Activated naive CD8-positive, alpha-beta T cell treated with anti-CD3 and anti-CD28 coated beads, Interleukin-2, amount 10 ng/mL, durations not matched to agents 7 days and 5 days (primary cell): Measurements from ENCODE around the gene SOX8. TPM values are rescaled to one million over a fixed set of nuclear protein-coding genes. Genes with fewer than 3 reads are reported as not detected.

ENCODE experiments used
- ATAC-seq: fragments of 150-1000 bp; cut with Tn5 transposase; one replicate; pipeline ENCODE4 v1.10.0; 2021; ENCODE audit warnings: low read depth, moderate library complexity
- POLR2A ChIA-PET: fragments of 350-600 bp; sonication (Branson Sonifier 250); formaldehyde crosslinking; loops from one replicate; lab custom pipeline; 2021; ENCODE audit warnings: antibody characterized with exemption; lab: Charles Lee
- DNase-seq: peaks from one replicate; pipeline ENCODE4 v3.0.0; 2021
- H3K27ac Mint-ChIP-seq: one replicate; pipeline ENCODE4 v1.8.0; 2022; ENCODE audit warnings: mild to moderate bottlenecking, mixed read lengths
- H3K27me3 Mint-ChIP-seq: one replicate; pipeline ENCODE4 v1.8.0; 2022; ENCODE audit warnings: mild to moderate bottlenecking, moderate library complexity, mixed read lengths
- H3K36me3 Mint-ChIP-seq: one replicate; pipeline ENCODE4 v1.8.0; 2021; ENCODE audit warnings: mild to moderate bottlenecking, mixed read lengths
- H3K4me1 Mint-ChIP-seq: one replicate; pipeline ENCODE4 v1.8.0; 2021; ENCODE audit warnings: mixed read lengths
- H3K4me3 Mint-ChIP-seq: one replicate; pipeline ENCODE4 v1.8.0; 2022; ENCODE audit warnings: mild to moderate bottlenecking, moderate library complexity, mixed read lengths
- H3K9me3 Mint-ChIP-seq: one replicate; pipeline ENCODE4 v1.8.0; 2021; ENCODE audit warnings: mixed read lengths
- total RNA-seq, 2 experiments: library from RNA; stranded (reverse); gene quantifications; one replicate each; pipeline ENCODE4 v1.2.3, GENCODE V29; 2021

Gene SOX8
- total RNA-seq, 2 experiments from 2014 or later, result 0.50 to 0.60 TPM

DNA sequence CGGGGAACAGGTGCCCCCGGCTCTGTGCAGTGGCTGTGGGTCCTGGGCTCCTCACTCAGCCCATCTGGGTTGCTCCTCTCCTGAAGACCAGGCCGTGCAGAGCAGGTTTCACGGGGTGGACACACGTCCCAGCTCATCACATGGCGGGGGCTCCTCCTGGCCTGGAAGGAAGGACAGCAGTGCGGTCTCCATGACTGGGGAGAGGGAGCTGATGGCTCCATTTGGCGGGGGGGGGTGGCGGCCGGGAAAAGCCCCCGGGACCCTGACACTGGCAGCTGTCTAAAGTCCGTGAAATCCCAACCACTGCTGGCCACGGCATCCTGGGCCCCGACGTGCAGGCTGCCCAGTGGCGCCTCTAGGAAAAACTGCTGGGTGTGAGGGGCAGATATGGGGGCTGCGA, 19.0 kb downstream of the SOX8 start:
- Mint-ChIP-seq H3K9me3 (no peaks in the 10 kb centered on the region), H3K4me3 (no peak overlapping the region), H3K27me3 (peaks cover 15% of the 10 kb centered on the region), H3K36me3 (peaks cover 4% of the 10 kb centered on the region), H3K4me1 (peaks cover 9% of the 10 kb centered on the region), H3K27ac (no peak overlapping the region)
- no peak for ATAC-seq
- POLR2A ChIA-PET, result no interaction called here
- no peak for DNase-seq

DNA sequence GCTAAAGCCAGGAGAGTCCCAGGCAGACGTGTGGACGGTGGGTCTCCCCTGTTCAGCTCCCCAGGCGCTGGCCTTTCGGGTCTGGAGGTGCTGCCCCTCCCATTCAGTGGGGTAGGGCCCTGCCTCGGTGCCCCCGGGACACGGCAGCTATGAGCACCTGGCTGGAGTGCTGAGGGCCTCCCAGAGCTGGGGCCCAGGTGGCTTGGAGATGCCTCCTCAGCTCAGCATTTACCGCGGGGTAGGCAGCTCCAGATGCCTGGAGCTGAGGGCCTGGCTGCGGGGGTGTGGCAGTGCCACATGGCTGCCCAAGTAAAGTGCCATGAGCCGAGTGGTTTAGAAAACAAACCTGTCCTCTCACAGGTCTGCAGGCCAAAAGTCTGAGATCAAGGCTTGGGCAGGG, 19.5 kb downstream of the SOX8 start:
- H3K4me3 Mint-ChIP-seq, result no peak overlapping the region
- H3K9me3 Mint-ChIP-seq, result no peaks in the 10 kb centered on the region
- POLR2A ChIA-PET, result no interaction called here
- peaks cover 9% of the 10 kb centered on the region for H3K4me1 Mint-ChIP-seq
- H3K27me3 Mint-ChIP-seq, result peaks cover 14% of the 10 kb centered on the region
- ATAC-seq (no peak), DNase-seq (no peak)
- no peak overlapping the region for H3K27ac Mint-ChIP-seq
- H3K36me3 Mint-ChIP-seq, result peaks cover under 1% of the 10 kb centered on the region

DNA sequence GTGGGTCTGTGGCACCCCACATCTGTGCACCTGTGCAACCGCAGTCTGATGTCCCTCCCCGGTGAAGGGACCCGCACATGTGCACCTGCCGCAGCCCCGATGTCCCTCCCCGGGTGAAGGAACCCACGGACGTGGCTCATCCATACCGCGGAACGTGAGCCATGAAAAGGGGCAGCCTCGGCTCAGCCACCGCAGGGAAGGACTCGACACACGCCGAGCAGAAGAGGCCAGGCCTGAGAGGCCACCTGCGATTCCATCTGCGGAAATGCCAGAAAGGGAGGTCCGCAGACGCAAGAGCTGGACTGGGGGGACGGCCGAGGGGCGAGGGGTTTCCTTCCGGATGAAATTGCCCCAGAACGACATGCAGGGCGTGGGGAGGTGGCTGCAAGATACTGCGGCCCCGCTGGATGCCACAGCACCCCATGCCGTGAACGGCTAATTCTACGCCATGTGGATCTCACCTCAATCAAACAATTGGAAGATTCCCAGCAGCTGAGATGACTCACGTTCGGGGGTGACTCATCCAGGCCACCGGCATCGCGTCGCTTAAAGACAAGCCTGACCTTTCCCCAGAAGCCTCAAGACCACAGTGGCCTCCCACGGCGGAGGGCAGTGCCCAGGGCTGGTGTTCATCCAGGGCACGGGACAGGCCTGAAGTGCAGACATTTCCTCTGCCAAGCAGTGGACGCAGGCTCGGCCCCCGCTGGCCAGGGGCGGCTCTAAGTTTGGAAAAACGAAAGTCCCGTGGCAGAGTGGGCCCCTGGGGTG, 21.0 kb downstream of the SOX8 start:
- Mint-ChIP-seq H3K4me1 (peaks cover 5% of the 10 kb centered on the region), H3K36me3 (no peaks in the 10 kb centered on the region), H3K27me3 (peaks cover 5% of the 10 kb centered on the region), H3K4me3 (no peak overlapping the region), H3K9me3 (no peaks in the 10 kb centered on the region), H3K27ac (peak overlapping the region; percentile 16)
- ATAC-seq (no peak), DNase-seq (no peak)
- POLR2A ChIA-PET, result no interaction called here

DNA sequence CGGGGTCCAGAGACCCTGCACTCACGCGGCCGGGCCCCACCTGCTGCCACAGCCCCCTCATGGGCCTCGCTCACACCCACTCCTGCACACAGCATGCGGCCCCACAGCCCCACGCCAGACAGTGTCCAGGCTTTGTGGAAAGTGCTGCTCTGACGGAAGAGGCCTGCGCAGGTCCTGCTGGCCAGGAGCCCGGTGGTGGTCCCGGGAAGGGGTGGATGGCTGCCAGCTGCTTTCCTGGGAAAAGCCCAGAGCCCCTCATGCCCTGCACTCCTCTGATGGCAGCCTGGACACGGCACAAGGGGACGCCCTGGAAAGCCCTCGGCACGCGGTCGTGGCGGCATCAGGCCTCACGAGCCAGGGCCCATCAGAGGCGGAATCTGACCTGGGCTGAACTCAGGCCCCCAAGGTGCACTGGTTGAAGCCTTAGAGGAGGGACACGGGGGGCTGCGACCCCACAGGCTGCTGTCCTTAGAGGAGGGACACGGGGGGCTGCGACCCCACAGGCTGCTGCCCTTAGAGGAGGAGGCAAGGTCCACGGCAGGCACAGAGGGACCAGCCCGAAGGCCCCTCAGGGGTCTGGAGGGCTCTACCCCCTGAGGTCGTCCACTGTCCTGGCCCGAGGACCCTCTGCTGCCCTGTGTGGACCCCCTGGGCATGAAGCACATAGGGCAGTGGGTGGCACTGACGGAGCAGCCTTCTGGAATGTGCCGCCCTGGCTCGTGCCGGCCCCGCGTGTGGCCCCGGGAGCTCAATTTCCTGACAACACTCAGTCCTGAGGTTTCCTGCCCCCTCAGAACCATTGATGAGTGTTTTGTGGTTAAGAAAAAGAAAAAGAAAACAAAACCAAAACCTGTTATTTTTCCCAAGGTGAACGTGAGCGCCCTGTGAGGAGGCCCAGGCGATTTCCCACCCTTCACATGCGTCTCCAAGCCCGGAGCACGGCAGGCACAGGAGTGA, 22.1 kb downstream of the SOX8 start:
- DNase-seq (peak; percentile 60), ATAC-seq (peak; percentile 63)
- peaks cover 5% of the 10 kb centered on the region for H3K4me1 Mint-ChIP-seq
- no peaks in the 10 kb centered on the region for H3K9me3 Mint-ChIP-seq
- peaks cover 7% of the 10 kb centered on the region for H3K27me3 Mint-ChIP-seq
- POLR2A ChIA-PET, result interaction anchor here (0.5 kb wide), 1 partner anchor 30 kb away, joined by 4 read pairs; no protein-coding TSS in a partner anchor
- no peaks in the 10 kb centered on the region for H3K36me3 Mint-ChIP-seq
- H3K4me3 Mint-ChIP-seq, result peak overlapping the region; percentile 69
- no peak overlapping the region for H3K27ac Mint-ChIP-seq

DNA sequence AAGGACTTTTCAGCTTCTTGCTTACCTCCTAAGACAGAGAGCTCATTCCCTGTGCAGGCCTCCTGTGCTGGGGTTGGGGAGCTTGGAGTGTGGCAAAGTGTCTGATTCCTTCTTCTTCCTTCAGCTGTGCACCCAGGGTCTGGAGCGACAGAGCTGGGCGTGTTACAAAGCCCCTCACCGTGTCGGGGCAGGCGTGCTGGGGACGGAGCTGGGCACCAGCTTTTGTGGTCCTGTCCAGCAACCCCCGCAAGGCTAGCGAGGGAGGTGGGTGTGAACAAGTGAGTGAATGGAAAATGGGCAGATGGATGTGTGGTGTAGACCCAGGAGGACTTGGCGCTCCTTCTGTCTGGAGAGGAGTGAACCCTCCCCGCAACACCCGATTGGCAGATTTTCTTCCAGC, 23.7 kb downstream of the SOX8 start:
- Mint-ChIP-seq H3K4me3 (no peak overlapping the region), H3K27ac (peak overlapping the region; percentile 65)
- POLR2A ChIA-PET, result no interaction called here

DNA sequence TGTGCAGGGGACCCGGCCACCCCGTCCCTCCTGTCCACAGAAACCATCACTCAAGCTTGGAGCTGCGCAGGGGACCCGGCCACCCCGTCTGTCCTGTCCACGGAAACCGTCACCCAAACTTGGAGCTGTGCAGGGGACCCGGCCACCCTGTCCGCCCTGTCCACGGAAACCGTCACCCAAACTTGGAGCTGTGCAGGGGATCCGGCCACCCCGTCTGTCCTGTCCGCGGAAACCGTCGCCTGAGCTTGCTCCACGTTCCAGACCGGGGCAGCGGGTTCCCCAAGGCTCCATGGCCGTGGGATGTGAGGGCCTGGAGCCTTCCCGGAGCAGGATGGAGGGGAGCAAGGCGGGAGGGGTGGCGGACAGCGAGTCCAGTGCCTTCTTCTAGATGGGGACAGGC, 25.2 kb downstream of the SOX8 start:
- Mint-ChIP-seq H3K9me3 (no peaks in the 10 kb centered on the region), H3K4me3 (no peak overlapping the region), H3K27me3 (peaks cover 12% of the 10 kb centered on the region), H3K4me1 (peaks cover 5% of the 10 kb centered on the region), H3K36me3 (no peaks in the 10 kb centered on the region), H3K27ac (no peak overlapping the region)
- DNase-seq, result no peak
- POLR2A ChIA-PET, result no interaction called here
- no peak for ATAC-seq

More for the DNA sequence above, 23.7 kb downstream of the SOX8 start:
- DNase-seq (no peak), ATAC-seq (no peak)
- Mint-ChIP-seq H3K27me3 (peaks cover 10% of the 10 kb centered on the region), H3K9me3 (no peaks in the 10 kb centered on the region), H3K4me1 (peaks cover 5% of the 10 kb centered on the region), H3K36me3 (no peaks in the 10 kb centered on the region)

DNA sequence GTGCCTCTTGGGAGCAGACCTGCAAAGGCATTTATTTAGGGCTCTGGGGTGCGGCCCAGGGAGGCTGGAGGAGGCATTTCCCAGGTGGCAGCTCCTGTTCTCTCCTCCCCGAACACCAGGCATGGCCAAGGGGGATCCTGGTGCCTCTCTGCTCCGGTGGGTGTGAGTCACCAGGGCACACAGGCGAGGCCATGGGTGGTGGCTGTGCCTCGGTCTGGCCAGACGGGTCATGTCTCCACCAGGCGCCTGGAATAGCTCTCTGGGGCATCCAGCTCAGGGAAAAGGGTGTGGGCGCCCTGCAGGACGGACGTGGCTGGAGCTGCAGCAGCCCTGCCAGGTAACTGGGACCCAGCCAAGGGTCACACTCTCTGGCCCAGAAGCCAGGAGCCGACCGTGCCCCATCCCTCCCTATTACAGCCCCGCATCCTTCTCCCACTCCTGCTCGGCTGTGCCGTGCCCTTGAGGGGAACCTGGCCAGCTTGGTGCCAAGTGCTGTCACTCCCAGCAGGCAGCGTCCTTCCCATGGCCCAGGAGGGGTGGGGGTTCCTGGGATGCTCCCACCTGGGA, 25.8 kb downstream of the SOX8 start:
- Mint-ChIP-seq H3K4me1 (peaks cover 5% of the 10 kb centered on the region), H3K27ac (no peak overlapping the region), H3K36me3 (no peaks in the 10 kb centered on the region), H3K4me3 (no peak overlapping the region), H3K27me3 (peaks cover 12% of the 10 kb centered on the region), H3K9me3 (no peaks in the 10 kb centered on the region)
- POLR2A ChIA-PET, result no interaction called here
- no peak for ATAC-seq
- no peak for DNase-seq

DNA sequence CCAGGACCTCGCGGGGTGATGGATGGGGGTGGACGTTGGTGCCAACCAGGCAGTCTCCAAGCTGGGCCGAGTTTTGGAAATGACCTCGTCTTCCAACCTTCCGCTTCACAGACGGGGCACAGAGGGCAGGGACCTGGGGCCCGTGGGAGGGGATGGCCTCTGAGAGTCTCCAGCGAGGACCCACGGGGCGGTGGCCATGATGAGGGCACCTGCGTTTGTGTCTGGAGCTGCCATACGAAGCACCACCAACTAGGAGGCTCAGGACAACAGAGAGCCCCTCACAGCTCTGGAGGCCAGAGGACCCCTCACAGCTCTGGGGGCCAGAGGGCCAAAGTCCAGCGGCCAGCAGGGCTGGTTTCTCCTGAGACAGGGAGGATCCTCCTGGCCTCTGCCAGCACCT, 26.5 kb downstream of the SOX8 start:
- POLR2A ChIA-PET, result no interaction called here
- no peak overlapping the region for H3K27ac Mint-ChIP-seq
- no peak for DNase-seq

DNA sequence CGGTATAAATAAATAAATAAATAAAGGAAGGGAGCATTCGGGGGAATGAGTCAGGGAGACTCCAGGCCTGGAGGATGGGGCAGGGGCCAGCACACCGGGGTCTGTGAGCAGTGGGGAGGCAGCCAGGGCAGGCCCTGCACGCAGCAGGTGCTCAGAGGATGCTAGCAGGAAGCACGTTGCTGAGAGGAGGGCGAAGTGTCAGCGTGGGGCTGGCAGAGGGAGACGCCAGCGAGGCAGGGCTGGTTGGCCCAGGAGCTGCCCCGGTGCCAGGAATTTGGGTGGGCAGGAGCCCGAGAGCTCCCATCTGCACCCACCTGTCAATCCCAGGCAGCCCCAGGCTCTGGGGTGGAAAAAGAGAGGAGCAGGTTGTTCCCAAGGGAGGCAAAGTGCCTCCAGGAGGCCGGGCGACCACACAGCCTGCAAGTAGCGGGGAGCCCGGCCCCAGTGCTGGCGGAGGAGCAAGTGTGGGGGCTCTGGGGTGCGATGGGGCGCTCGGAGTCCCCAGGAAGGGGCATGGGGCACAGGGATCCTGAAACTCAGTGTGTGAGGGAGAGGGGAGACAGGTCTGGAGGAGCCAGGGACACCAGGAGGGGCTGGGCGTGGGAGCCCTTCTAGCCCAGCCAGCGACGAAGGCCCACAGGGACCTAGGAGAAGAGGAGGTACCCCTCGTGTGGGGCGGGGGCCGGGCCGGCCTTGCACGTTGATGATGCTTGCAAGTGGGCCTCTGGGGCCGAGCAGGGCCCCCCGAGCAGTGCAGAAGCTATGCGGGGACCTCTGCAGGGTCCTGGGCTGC, 28.0 kb downstream of the SOX8 start:
- H3K27me3 Mint-ChIP-seq, result peaks cover 12% of the 10 kb centered on the region
- ATAC-seq (no peak), DNase-seq (no peak)
- no peaks in the 10 kb centered on the region for H3K4me1 Mint-ChIP-seq
- POLR2A ChIA-PET, result no interaction called here
- H3K36me3 Mint-ChIP-seq, result no peaks in the 10 kb centered on the region
- H3K9me3 Mint-ChIP-seq, result no peaks in the 10 kb centered on the region
- H3K27ac Mint-ChIP-seq, result no peak overlapping the region
- H3K4me3 Mint-ChIP-seq, result no peak overlapping the region

More for the DNA sequence above, 26.5 kb downstream of the SOX8 start:
- no peak for ATAC-seq
- no peak overlapping the region for H3K4me3 Mint-ChIP-seq
- H3K27me3 Mint-ChIP-seq, result peaks cover 12% of the 10 kb centered on the region
- no peaks in the 10 kb centered on the region for H3K36me3 Mint-ChIP-seq
- H3K9me3 Mint-ChIP-seq, result no peaks in the 10 kb centered on the region
- H3K4me1 Mint-ChIP-seq, result peaks cover 5% of the 10 kb centered on the region

DNA sequence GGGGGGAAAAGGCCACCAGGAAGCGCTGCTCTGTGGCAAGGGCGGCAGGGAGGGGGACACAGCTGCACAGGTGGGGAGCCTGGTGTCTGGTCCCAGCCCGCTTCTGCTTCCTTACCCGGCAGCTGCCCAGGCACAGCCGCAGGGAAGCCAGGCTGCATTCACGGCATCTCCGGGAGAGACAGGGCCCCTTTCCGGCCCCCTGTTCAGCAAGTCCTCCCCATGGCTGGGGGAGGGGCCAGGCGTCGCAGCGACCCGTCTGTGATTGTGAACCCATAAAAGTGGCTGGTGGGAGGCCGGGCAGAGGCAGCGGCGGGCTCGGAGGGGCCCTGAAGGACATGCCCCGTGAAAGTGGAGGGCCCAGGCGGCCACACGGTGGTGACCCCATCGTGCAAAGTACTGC, 28.7 kb downstream of the SOX8 start:
- no peak overlapping the region for H3K4me3 Mint-ChIP-seq
- ATAC-seq (no peak), DNase-seq (no peak)
- POLR2A ChIA-PET, result no interaction called here
- H3K27me3 Mint-ChIP-seq, result peaks cover 12% of the 10 kb centered on the region
- no peaks in the 10 kb centered on the region for H3K36me3 Mint-ChIP-seq
- H3K4me1 Mint-ChIP-seq, result no peaks in the 10 kb centered on the region
- no peaks in the 10 kb centered on the region for H3K9me3 Mint-ChIP-seq
- no peak overlapping the region for H3K27ac Mint-ChIP-seq

DNA sequence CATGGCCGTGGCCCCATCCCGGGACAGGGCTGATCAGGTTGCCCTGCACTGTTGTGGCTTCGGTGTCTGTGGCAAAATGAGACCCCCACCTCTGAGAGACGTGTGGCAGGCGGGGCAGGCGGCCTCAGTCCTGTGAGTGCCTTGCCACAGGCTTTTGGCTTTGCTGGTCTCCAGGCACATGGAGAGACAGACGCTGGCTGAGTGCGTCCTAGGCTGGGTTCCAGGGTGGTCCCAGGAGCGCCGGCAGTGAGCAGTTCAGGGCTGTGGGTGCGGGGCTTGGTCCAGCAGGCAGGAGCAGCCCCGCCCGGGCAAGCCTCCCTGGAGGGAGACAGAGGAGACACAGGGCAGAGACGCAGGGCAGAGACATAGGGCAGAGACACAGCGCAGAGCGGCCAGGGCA, 29.2 kb downstream of the SOX8 start:
- DNase-seq (no peak), ATAC-seq (no peak)
- no peaks in the 10 kb centered on the region for H3K36me3 Mint-ChIP-seq
- H3K4me1 Mint-ChIP-seq, result no peaks in the 10 kb centered on the region
- H3K27me3 Mint-ChIP-seq, result peaks cover 11% of the 10 kb centered on the region
- no peak overlapping the region for H3K4me3 Mint-ChIP-seq
- POLR2A ChIA-PET, result no interaction called here
- H3K9me3 Mint-ChIP-seq, result no peaks in the 10 kb centered on the region
- H3K27ac Mint-ChIP-seq, result no peak overlapping the region

DNA sequence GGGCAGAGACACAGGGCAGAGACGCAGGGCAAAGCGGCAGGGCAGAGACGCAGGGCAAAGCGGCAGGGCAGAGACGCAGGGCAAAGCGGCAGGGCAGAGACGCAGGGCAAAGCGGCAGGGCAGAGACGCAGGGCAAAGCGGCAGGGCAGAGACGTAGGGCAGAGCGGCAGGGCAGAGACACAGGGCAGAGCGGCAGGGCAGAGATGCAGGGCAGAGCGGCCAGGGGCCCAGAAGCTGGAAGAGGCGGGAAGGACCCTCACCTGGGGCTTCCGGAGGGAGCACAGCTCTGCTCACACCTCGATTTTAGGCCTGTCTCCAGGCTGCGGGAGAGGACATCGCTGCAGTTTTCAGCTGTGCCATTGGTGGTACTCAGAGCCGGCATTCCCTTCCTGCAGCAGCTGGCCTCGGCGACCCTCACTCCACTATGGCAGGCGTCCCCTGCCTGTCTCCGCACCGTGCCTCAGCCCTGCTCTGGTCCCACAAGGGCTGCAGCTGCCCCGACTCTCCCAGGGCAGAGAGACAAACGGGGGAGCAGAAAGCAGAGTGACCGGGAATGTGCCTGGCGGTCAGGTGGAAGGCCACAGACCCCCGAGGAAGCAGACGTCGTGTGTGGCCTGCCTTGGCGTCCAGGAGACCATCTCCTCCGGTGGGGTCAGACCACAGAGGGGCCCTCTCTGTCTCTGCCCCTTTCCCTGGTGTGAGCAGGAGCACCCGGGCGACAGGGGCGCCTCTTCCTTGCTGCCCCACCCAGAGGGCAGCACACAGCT, 29.9 kb downstream of the SOX8 start:
- no peak overlapping the region for H3K27ac Mint-ChIP-seq
- no peaks in the 10 kb centered on the region for H3K36me3 Mint-ChIP-seq

More for the DNA sequence above, 29.9 kb downstream of the SOX8 start:
- no peaks in the 10 kb centered on the region for H3K4me1 Mint-ChIP-seq
- POLR2A ChIA-PET, result no interaction called here
- no peak for DNase-seq
- no peak for ATAC-seq
- H3K4me3 Mint-ChIP-seq, result no peak overlapping the region
- H3K27me3 Mint-ChIP-seq, result peaks cover 11% of the 10 kb centered on the region
- H3K9me3 Mint-ChIP-seq, result no peaks in the 10 kb centered on the region
